Kidney (tissue), 14 donors: ENCODE measurements around the gene ZNF579. TPM values are rescaled to one million over a fixed set of nuclear protein-coding genes. Genes with fewer than 3 reads are reported as not detected.

ENCODE experiments used
- DNase-seq, 5 donors: peaks; one replicate each; pipeline ENCODE4 v3.0.0-alpha.2; 2013 to 2020
- FAIRE-seq: peaks from 2 replicates; lab custom pipeline; 2012; peaks lifted over from hg19 to GRCh38; lab: Jason Lieb, UNC
- H3K27ac ChIP-seq, 2 donors: one replicate each; pipeline ENCODE4 v1.7.0; 2013; ENCODE audit warnings: low read depth in 2 of 2, low read length in 2 of 2, inconsistent platforms in 1 of 2
- H3K27me3 ChIP-seq: one replicate; pipeline ENCODE4 v1.7.1; 2013; ENCODE audit warnings: low read length, inconsistent platforms; ENCODE audit not compliant: control insufficient read depth, insufficient read depth
- H3K36me3 ChIP-seq, 3 donors: one replicate each; pipeline versions ENCODE4 v1.7.0 to v1.7.1; 2013; ENCODE audit warnings: low read length in 3 of 3, control low read depth in 1 of 3, inconsistent platforms in 1 of 3; ENCODE audit not compliant: insufficient read depth in 3 of 3, control insufficient read depth in 2 of 3
- H3K4me1 ChIP-seq, 3 donors: one replicate each; pipeline versions ENCODE4 v1.7.0 to v1.7.1; 2013; ENCODE audit warnings: low read length in 3 of 3, inconsistent platforms in 1 of 3, low read depth in 1 of 3; ENCODE audit not compliant: control insufficient read depth in 2 of 3, insufficient read depth in 2 of 3
- H3K4me3 ChIP-seq, 3 donors: one replicate each; pipeline versions ENCODE4 v1.7.0 to v1.8.1; 2013; ENCODE audit warnings: low read length in 3 of 3, control low read depth in 1 of 3, inconsistent platforms in 1 of 3
- H3K9ac ChIP-seq, 3 donors: one replicate each; pipeline versions ENCODE4 v1.7.0 to v1.7.1; 2013; ENCODE audit warnings: low read length in 3 of 3, control low read depth in 1 of 3, inconsistent platforms in 1 of 3
- H3K9me3 ChIP-seq, 3 donors: one replicate each; pipeline versions ENCODE4 v1.7.0 to v1.7.1; 2013; ENCODE audit warnings: low read length in 3 of 3, control low read depth in 1 of 3, inconsistent platforms in 1 of 3; ENCODE audit not compliant: control insufficient read depth in 2 of 3, insufficient read depth in 1 of 3
- intact Hi-C: fragments of 100-400 bp; cut with DNase I; formaldehyde crosslinking; loops from one replicate; pipeline ENCODE4 v1.11.1; 2022
- polyA plus RNA-seq: library from polyadenylated mRNA; stranded (reverse); fragments of 350-450 nt; fragmentation: Illumina TruSeq; extraction: RNeasy Lipid Tissue Mini Kit (QIAGEN cat#74804); gene quantifications from one replicate; pipeline ENCODE4 v1.2.3, GENCODE V29; 2014; ENCODE audit warnings: low read depth, low replicate concordance; ENCODE audit not compliant: insufficient read depth
- total RNA-seq: library from RNA; stranded (reverse); fragmentation: NEBNext Ultra II Directional; extraction: Animal tissue kit (Norgen Biotek cat#: 25700); gene quantifications from one replicate; pipeline ENCODE4 v1.2.1, GENCODE V29; 2021
- TF ChIP-seq, protein P1 (sequence below): IDR thresholded peaks from 3 replicates; pipeline ENCODE4 v1.5.1; 2012; ENCODE audit warnings: mild to moderate bottlenecking, moderate library complexity, borderline replicate concordance; ENCODE audit not compliant: insufficient read depth; ENCODE audit errors: extremely low read depth
- donor health status: control.
- donor health status: control.
- donor health status: control.
- donor health status: control.
- donor health status: control.
- donor health status: DM: yes; HTN: yes; CAD: no.
- donor health status: Normal renal cell carcinoma (clear cell type).

ZNF579 gene
- total and polyA plus RNA-seq, 2 donors from 2014 or later = 10.9 to 16.6 TPM

DNA sequence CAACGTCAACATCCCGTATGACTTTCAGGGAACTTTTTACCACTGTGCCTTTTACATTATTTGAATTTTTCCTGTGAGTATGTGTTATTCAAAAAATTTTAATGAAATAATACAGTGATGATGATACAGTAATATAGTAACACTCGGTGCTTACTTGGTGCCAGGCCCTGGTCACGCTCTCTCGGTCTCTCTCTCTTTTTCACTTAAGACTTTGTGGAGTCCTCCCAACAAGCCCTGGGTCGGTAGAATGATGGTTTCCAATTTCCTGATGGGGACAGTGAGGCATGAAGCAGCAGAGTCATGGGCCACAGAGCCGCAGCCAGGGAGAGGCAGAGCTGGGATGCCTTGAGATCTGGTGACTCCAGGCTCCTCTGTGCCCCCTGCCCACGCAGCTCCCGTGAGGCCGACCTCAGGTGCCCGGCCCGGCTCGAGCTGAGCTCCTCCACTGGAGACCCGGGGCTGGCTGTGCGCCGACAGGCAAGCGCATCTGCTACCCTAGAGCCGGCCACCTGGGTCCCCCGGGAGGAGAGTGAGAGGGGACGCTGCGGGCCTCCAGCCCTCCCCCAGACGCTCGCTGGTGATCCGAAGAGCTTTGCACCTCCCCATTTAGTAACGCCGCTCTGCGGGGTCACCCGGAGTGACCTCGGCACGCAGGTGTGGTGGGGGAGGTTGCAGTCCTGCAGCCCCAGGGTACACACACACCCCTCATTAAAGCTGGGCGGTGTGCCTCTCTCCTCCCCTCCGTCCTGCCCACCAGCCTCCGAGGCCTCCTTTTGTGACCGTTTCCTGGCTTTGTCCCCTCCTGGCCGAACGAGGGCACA, 30.9 kb downstream of the ZNF579 start:
- Histone ChIP-seq H3K4me3 (no peak overlapping the region), H3K27me3 (no peaks in the 10 kb centered on the region), H3K9ac (no peak overlapping the region), H3K27ac (no peak overlapping the region), H3K36me3 (no peaks in the 10 kb centered on the region), H3K9me3 (no peaks in the 10 kb centered on the region), H3K4me1 (peaks cover 0 to 2% (median 0%) of the 10 kb centered on the region in 3 donors)
- TF ChIP-seq, protein P1, sequence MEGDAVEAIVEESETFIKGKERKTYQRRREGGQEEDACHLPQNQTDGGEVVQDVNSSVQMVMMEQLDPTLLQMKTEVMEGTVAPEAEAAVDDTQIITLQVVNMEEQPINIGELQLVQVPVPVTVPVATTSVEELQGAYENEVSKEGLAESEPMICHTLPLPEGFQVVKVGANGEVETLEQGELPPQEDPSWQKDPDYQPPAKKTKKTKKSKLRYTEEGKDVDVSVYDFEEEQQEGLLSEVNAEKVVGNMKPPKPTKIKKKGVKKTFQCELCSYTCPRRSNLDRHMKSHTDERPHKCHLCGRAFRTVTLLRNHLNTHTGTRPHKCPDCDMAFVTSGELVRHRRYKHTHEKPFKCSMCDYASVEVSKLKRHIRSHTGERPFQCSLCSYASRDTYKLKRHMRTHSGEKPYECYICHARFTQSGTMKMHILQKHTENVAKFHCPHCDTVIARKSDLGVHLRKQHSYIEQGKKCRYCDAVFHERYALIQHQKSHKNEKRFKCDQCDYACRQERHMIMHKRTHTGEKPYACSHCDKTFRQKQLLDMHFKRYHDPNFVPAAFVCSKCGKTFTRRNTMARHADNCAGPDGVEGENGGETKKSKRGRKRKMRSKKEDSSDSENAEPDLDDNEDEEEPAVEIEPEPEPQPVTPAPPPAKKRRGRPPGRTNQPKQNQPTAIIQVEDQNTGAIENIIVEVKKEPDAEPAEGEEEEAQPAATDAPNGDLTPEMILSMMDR = no peak
- intact Hi-C loops = no loop called here
- peak in 4 of 5 donors; percentile 90 to 96 (median 94) for DNase-seq
- FAIRE-seq = no peak

DNA sequence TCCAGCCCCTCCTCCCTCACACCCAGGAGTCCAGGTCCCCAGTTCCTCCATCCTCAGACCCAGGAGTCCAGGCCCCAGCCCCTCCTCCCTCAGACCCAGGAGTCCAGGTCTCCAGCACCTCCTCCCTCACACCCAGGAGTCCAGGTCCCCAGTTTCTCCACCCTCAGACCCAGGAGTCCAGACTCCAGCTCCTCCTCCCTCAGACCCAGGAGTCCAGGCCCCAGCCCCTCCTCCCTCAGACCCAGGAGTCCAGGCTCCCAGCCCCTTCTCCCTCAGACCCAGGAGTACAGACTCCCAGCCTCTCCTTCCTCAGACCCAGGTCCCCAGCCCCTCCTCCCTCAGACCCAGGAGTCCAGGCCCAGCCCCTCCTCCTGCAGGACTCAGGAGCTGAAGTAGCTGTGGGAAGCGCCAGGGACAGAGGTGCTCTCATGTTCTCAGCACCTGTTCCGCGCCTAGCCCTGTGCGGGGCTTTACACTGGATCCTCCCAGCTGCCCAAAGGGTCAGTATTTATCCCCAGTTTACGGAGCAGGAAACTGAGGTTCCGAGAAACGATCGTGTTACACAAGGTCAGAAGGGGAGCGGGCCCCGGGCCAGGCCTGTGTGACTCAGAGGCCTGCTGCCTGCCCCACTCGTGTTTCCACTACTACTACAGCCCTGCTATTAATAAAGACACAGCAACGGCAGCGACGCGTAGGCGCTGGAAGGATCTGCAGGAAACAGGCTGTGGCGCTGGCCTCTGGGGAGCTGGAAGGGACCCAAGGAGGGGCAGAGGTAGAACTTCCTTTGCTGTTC, 33.6 kb downstream of the ZNF579 start:
- no peak overlapping the region for H3K4me3 ChIP-seq
- no peak for DNase-seq
- intact Hi-C loops = no loop called here
- H3K4me1 ChIP-seq = peaks cover 0 to 2% (median 0%) of the 10 kb centered on the region in 3 donors
- no peak for FAIRE-seq
- H3K9me3 ChIP-seq = no peaks in the 10 kb centered on the region
- H3K27ac ChIP-seq = peak overlapping the region; percentile 63 to 73
- H3K36me3 ChIP-seq = no peaks in the 10 kb centered on the region
- peak overlapping the region in 1 of 3 donors; percentile 3 for H3K9ac ChIP-seq
- TF ChIP-seq, protein P1 = no peak
- H3K27me3 ChIP-seq = no peaks in the 10 kb centered on the region

DNA sequence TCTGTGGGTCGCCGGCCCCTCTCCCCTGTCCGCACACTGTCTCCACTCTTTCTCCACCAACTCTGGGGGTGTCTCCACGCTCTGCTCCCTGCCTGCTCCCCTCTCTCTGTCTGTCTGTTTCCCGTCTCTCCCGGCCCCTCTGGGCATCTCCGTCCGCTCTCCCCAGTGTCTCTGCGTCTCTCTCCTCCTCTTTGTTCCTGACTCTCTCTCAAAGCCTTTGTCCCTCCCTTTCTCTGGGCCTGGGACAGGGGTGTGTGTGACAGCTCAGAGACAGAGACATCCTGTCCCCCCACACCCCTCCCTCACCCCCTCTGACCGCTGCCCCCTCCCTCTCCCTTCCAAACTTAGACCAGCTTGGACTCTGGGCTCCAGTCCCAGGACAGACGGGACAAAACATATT, 34.6 kb downstream of the ZNF579 start:
- no peaks in the 10 kb centered on the region for H3K27me3 ChIP-seq
- FAIRE-seq (no peak), DNase-seq (peak in 1 of 5 donors; percentile 43)
- H3K4me3 ChIP-seq = no peak overlapping the region
- TF ChIP-seq, protein P1 = no peak
- peaks cover 0 to 2% (median 0%) of the 10 kb centered on the region in 3 donors for H3K4me1 ChIP-seq
- no peaks in the 10 kb centered on the region for H3K9me3 ChIP-seq
- H3K36me3 ChIP-seq = no peaks in the 10 kb centered on the region
- no peak overlapping the region for H3K27ac ChIP-seq
- H3K9ac ChIP-seq = no peak overlapping the region
- intact Hi-C loops = no loop called here
